Measurements from ENCODE around the gene CDKN2C.
"Not testable (repeated sequence)": the region's sequence is repeated elsewhere in the genome, so short reads cannot be mapped to it uniquely, and the experiment has no call there.

Gene CDKN2C

DNA sequence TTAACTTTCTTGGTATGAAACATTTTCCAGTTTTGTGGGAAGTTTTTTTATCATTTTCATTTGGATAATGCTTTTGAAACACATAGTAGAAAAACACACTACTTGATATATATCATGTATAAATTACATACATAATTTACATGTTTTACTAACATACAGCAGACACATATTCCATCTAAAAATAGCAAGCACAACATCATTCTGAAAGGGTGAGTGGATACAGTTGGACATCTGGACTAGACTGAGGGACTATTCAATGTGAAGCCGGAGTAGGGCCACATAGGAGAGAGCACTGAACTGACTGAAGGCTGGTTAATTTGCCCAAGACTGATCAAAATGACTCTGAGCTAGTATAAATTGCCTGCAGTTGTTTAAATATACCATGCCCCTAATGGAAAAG lies 11.7 kb downstream of the CDKN2C start:
- DNase-seq, result no peak

GRCh38 chr1:50982611-50983010 lies 12.6 kb downstream of the CDKN2C start:
- no peak for DNase-seq

- DNase-seq, result no peak
Measured at GRCh38 chr1:50983219-50983802, 13.3 kb downstream of the CDKN2C start.

- DNase-seq, result no peak
Measured at GRCh38 chr1:50985094-50985493, 15.0 kb downstream of the CDKN2C start.

- DNase-seq, result no peak
Measured at GRCh38 chr1:50986653-50987052, 16.6 kb downstream of the CDKN2C start.

- DNase-seq, result no peak
Measured at GRCh38 chr1:50989694-50990093, 19.6 kb downstream of the CDKN2C start.

- DNase-seq, result no peak
Measured at GRCh38 chr1:50992532-50993318, 22.7 kb downstream of the CDKN2C start.

DNA sequence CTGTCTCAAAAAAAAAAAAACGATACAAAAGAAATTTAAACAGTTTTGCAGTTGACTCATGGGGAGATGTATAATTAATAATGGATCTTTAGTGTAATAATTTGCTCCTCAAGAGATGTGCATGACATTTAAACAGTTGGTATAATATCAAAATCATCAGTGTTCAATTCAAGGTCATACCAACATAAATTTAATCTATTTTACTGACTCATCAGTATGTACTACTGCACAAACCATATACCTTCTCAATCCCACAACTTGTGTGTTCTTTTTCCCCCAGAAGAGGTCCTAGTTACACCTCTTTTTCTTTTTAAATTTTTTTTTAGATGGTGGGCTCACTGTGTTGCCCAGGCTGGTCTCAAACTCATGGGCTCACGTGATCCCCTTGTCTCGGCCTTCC lies 23.6 kb downstream of the CDKN2C start:
- DNase-seq, result no peak

DNA sequence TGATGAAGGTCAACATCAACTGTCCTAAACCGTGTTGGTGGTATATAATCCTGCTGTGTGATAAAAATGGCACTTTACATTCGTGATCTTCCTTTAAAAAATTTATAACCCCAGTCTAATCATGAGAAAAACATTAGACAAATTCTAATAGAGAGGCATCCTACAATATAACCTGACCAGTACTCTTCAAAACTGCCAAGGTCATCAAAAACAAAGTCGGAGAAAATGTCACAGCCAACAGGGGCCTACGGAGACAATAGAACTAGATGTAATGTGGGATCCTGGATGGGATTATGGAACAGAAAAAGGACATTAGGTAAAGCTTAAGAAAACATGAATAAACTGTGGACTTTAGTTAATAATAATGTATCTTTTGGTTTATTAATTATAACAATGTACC lies 25.0 kb downstream of the CDKN2C start:
- no peak for DNase-seq

DNA sequence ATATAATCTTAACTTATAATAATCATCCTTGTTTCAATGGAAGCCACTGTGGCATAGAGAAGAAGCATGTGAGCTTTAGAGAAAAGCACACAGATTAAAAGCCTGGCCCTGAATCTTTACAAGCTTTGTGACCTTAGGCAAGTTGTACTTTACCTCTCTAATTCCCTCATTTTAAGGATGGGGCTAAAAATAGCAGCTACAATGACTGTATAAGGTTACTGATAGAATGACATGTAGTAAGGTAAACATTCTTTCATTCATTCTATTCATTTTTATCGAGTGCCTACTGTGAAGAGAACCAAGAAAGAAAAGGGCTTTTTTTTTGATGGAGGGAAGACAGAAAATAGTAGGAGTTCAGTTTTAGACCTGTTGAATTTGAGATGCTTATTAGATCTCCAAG lies 25.6 kb downstream of the CDKN2C start:
- DNase-seq, result no peak

- no peak for DNase-seq
Measured at GRCh38 chr1:50996083-50996482, 26.0 kb downstream of the CDKN2C start.

DNA sequence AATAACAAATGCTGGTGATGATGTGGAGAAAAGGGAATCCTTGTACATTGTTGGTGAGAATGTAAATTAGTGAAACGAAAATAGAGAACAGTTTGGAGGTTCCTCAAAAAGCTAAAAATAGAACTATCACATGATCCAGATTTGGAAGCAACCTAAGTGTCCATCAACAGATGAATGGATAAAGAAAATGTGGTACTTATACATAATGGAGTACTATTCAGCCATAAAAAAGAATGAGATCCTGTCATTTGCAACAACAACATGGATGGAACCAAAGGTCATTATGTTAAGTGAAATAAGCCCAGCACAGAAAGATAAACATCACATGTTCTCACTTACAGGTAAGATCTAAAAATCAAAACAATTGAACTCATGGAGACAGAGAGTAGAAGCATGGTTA lies 29.3 kb downstream of the CDKN2C start:
- DNase-seq, result not testable (repeated sequence)

- no peak for DNase-seq
Measured at GRCh38 chr1:51000160-51000559, 30.1 kb downstream of the CDKN2C start.

DNA sequence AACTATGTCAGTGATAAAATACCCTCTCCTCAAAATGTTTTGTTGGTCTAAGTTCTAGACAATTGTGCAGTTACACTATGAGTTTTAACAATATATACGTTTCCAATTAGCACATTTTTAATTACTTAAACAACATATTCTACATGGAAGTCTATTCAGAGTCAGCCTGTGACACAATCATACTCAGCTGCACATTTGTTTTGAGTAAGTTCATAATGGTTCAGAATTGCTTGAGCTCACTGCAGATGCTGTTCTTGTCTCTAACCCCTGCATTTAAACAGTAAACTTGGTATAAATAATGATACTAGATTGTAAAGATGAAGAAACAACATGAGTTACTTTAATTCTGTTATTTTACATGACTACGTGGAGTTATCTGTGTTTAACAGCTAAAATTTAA lies 30.6 kb downstream of the CDKN2C start:
- DNase-seq, result no peak

DNA sequence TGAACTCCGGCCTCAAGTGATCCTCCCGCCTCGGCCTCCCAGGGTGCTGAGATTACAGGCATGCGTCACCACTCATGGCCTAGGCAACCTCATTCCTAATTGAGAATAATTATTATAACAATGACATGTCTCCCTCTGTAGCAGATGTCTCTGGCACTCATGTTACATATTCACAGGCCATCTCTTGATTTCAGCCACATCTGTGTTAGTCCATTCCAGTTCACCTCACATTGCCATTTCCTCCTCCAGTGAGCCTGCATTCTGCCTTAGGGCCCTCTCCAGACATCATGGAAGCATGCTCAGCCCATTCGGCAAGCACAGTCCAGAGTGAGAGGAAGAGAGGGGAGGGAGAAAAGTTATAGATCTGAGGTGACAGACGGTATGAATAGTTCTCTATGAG lies 32.5 kb downstream of the CDKN2C start:
- no peak for DNase-seq

DNA sequence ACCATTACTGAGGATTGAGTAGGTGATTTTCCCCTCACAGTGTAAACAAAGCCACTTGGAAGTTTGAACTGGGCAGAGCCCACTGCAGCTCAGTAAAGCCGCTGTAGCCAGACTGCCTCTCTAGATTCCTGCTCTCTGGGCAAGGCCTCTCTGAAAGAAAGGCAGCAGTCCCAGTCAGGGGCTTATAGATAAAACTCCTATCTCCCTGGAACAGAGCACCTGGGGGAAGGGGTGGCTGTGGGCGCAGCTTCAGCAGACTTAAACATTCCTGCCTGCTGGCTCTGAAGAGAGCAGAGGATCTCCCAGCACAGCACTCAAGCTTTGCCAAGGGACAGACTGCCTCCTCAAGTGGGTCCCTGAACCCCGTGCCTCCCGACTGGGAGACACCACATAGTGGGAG lies 35.5 kb downstream of the CDKN2C start:
- DNase-seq, result not testable (repeated sequence)

GRCh38 chr1:51009381-51009780 lies 39.3 kb downstream of the CDKN2C start:
- DNase-seq, result no peak

GRCh38 chr1:51014878-51015277 lies 44.8 kb downstream of the CDKN2C start:
- no peak for DNase-seq

- DNase-seq, result no peak
Measured at GRCh38 chr1:51019811-51020210, 49.8 kb downstream of the CDKN2C start.

Measured in CD4-positive, alpha-beta T cell treated with Interleukin-15 for 1 hour (primary cell).